RWPE2 (cell line): ENCODE data around the gene SF1.

Source experiments
- ATAC-seq: fragments of 200-7000 bp; cut with Tn5 transposase; 3 replicates; pipeline ENCODE4 v1.9.1; 2021; ENCODE audit warnings: low read depth
- DNase-seq: peaks from one replicate; pipeline ENCODE4 v3.0.0-alpha.2; 2020; ENCODE audit warnings: low spot score
- H3K27ac ChIP-seq: fragments of 450-650 bp; 2 replicates; pipeline ENCODE4 v1.5.1; 2017; ENCODE audit warnings: mild to moderate bottlenecking; ENCODE audit not compliant: poor library complexity, severe bottlenecking
- H3K27me3 ChIP-seq: fragments of 250-450 bp; sonication (Bioruptor Pico); 2 replicates; pipeline ENCODE4 v1.5.1; 2021; ENCODE audit warnings: mild to moderate bottlenecking, moderate library complexity; ENCODE audit not compliant: insufficient read depth, poor library complexity, severe bottlenecking
- H3K36me3 ChIP-seq: fragments of 250-450 bp; sonication (Bioruptor Pico); 2 replicates; pipeline ENCODE4 v1.5.1; 2020; ENCODE audit warnings: low read depth, mild to moderate bottlenecking, moderate library complexity
- H3K4me1 ChIP-seq: fragments of 250-450 bp; sonication (Bioruptor Pico); 2 replicates; pipeline ENCODE4 v1.5.1; 2021; ENCODE audit warnings: mild to moderate bottlenecking, moderate library complexity; ENCODE audit not compliant: insufficient read depth, poor library complexity, severe bottlenecking
- H3K4me3 ChIP-seq: fragments of 250-450 bp; sonication (Bioruptor Pico); 2 replicates; pipeline ENCODE4 v1.5.1; 2021; ENCODE audit warnings: mild to moderate bottlenecking, moderate library complexity; ENCODE audit not compliant: severe bottlenecking
- H3K9me3 ChIP-seq: fragments of 250-450 bp; sonication (Bioruptor Pico); 2 replicates; pipeline ENCODE4 v1.5.1; 2021; ENCODE audit warnings: mild to moderate bottlenecking, moderate library complexity; ENCODE audit not compliant: severe bottlenecking
- TF ChIP-seq, protein P1 (sequence below): fragments of 450-650 bp; IDR thresholded peaks from one replicate; pipeline ENCODE4 v1.5.1; 2017; ENCODE audit warnings: mild to moderate bottlenecking, moderate library complexity; ENCODE audit not compliant: poor library complexity, severe bottlenecking

Gene SF1

DNA sequence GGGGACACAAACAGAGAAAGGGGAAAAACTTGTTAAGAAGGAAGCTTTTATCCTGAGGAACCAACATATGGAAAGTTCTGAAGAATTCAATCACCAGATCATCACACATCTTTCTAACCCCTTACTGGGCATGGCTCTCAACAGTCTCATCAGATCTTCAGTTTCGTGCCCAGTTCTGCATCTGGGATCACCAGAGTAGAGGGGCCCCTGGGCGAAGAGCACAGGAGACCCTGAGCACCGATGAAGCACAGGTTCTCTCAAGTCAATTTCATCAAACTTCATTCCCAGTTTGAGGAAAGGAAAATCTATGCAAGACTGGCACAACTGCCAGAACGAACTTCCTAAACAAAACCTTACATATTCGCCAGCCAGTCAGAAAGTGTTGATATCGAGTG, 10.0 kb downstream of the SF1 start:
- Histone ChIP-seq H3K36me3 (peaks cover 95% of the 10 kb centered on the region), H3K27ac (no peak overlapping the region), H3K9me3 (no peaks in the 10 kb centered on the region), H3K4me3 (no peak overlapping the region), H3K4me1 (peaks cover 6% of the 10 kb centered on the region), H3K27me3 (no peaks in the 10 kb centered on the region)
- ATAC-seq (no peak), DNase-seq (no peak)
- TF ChIP-seq, protein P1, sequence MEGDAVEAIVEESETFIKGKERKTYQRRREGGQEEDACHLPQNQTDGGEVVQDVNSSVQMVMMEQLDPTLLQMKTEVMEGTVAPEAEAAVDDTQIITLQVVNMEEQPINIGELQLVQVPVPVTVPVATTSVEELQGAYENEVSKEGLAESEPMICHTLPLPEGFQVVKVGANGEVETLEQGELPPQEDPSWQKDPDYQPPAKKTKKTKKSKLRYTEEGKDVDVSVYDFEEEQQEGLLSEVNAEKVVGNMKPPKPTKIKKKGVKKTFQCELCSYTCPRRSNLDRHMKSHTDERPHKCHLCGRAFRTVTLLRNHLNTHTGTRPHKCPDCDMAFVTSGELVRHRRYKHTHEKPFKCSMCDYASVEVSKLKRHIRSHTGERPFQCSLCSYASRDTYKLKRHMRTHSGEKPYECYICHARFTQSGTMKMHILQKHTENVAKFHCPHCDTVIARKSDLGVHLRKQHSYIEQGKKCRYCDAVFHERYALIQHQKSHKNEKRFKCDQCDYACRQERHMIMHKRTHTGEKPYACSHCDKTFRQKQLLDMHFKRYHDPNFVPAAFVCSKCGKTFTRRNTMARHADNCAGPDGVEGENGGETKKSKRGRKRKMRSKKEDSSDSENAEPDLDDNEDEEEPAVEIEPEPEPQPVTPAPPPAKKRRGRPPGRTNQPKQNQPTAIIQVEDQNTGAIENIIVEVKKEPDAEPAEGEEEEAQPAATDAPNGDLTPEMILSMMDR: no peak

DNA sequence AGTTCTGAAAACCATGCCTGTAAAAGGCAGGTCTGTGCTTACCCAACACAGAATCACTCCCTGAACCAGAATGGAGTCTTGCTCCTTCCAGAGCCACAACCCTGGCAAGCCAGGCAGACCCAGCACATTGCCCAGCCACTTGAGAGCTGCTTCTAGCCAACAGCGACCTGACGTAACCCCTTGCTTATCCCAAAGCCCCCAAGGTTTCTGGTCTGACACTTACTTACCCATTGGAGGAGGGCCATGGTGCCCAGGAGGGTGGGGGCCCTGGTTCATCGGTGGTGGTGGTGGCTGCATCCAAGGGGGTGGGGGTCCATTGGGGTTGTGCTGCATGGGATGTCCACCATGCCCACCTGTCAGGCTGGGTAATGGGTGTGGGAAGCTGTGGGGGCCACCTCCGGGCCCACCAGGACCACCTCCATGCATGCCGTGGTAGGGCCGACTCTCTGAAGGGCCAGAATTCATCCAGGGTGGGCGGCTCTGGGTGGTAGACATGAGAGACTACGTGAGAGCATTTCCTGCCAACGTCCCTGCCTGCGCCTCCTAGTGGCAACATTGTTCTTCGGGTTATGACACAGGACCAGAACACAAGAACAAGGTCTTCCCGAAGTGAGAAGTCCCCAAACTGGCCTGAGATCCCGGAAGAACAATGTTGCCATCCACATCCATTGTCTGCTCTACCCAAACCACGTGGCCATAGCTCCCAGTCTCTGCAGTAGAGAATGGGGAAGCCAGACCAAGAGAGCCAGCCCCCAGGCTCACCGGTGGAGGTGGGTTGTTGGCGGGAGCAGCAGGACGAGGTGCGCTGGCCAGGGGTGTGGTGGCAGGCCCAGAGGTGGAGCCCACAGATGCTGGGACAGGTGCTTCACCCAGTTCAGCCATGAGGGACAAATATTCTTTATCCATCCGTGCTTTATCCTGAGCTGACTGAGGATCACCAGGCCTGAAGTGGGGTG, 10.7 kb downstream of the SF1 start:
- DNase-seq: peak; percentile 78
- TF ChIP-seq, protein P1: peak; percentile 79
- peak; percentile 29; the same call in 1 of the 3 replicates for ATAC-seq
- Histone ChIP-seq H3K4me3 (no peak overlapping the region), H3K27ac (no peak overlapping the region), H3K36me3 (peaks cover 95% of the 10 kb centered on the region), H3K4me1 (peaks cover 13% of the 10 kb centered on the region), H3K9me3 (no peaks in the 10 kb centered on the region), H3K27me3 (no peaks in the 10 kb centered on the region)

DNA sequence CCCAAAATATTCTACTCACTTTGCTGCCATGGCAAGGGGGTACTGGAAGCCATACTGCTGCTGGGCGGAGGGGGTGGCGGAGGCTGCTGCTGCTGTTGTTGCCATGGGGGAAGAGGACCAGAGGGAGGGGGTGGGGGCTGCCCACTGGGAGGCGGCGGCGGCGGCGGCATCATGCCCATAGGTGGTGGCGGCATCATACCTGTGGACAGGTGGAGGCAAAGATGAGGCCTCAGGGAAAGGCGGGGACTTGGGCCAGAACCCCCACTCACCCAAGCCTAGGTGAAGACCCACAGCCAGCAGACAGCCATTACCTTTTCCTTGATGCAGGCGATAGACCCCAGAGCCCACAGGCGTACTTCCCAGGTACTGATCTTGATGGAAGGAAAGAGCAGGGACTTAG, 11.5 kb downstream of the SF1 start:
- H3K4me3 ChIP-seq: no peak overlapping the region
- H3K27me3 ChIP-seq: no peaks in the 10 kb centered on the region
- peaks cover 89% of the 10 kb centered on the region for H3K36me3 ChIP-seq
- no peak overlapping the region for H3K27ac ChIP-seq
- ATAC-seq (no peak), DNase-seq (no peak)
- no peaks in the 10 kb centered on the region for H3K9me3 ChIP-seq
- TF ChIP-seq, protein P1: no peak
- peaks cover 17% of the 10 kb centered on the region for H3K4me1 ChIP-seq

- Histone ChIP-seq H3K9me3 (no peaks in the 10 kb centered on the region), H3K27me3 (no peaks in the 10 kb centered on the region), H3K4me3 (no peak overlapping the region), H3K36me3 (peaks cover 80% of the 10 kb centered on the region), H3K27ac (no peak overlapping the region), H3K4me1 (peaks cover 17% of the 10 kb centered on the region)
- TF ChIP-seq, protein P1: no peak
- no peak for ATAC-seq
- DNase-seq: no peak
Observed at GRCh38 chr11:64765851-64766665, 12.3 kb downstream of the SF1 start.
